HEK293 (cell line): Measurements from ENCODE around the gene FEZF1.

Source experiments
- CTCF ChIA-PET: fragments of 350-600 bp; formaldehyde crosslinking; extraction: SDS; loops from one replicate; lab custom pipeline; 2021; ENCODE audit warnings: antibody characterized with exemption; lab: Yijun Ruan, JAX
- POLR2A ChIA-PET: fragments of 300-600 bp; formaldehyde crosslinking; extraction: SDS; loops from one replicate; lab custom pipeline; 2020; ENCODE audit warnings: antibody characterized with exemption, inconsistent platforms; lab: Yijun Ruan, JAX
- H3K27ac ChIP-seq: fragments of 200-500 bp; sonication (Bioruptor generic); 2 replicates; pipeline ENCODE4 v1.5.1; 2014; ENCODE audit warnings: low read depth, low read length, control low read depth, inconsistent platforms; ENCODE audit errors: extremely low read depth
- H3K36me3 ChIP-seq, 2 experiments: fragments of 200-500 bp in 1 of 2; sonication (Bioruptor generic) in 1 of 2; 1 replicate in 1 of 2; 2 replicates in 1 of 2; pipeline ENCODE4 v1.5.1; 2014 to 2017; ENCODE audit warnings: inconsistent platforms in 2 of 2, low read length in 2 of 2; ENCODE audit not compliant: control insufficient read depth in 2 of 2, insufficient read depth in 1 of 2
- H3K4me1 ChIP-seq: fragments of 200-500 bp; sonication (Bioruptor generic); 2 replicates; pipeline ENCODE4 v1.5.1; 2014; ENCODE audit warnings: mild to moderate bottlenecking, low read length, inconsistent platforms; ENCODE audit not compliant: control insufficient read depth, insufficient read depth
- H3K4me3 ChIP-seq: 2 replicates; pipeline ENCODE4 v1.5.1; 2011; ENCODE audit warnings: low read depth, mild to moderate bottlenecking, control low read depth, low read length, moderate library complexity
- H3K9me3 ChIP-seq: fragments of 200-500 bp; sonication (Bioruptor generic); 2 replicates; pipeline ENCODE4 v1.5.1; 2014; ENCODE audit warnings: low read depth, low read length, inconsistent platforms; ENCODE audit not compliant: control insufficient read depth, insufficient read depth
- ATF2 ChIP-seq: fragments of 450-650 bp; formaldehyde crosslinking; IDR thresholded peaks from 2 replicates; pipeline ENCODE4 v1.5.1; 2016; ENCODE audit warnings: missing biosample characterization, missing genetic modification characterization, low read depth
- BCL11B ChIP-seq: fragments of 450-650 bp; formaldehyde crosslinking; IDR thresholded peaks from 2 replicates; pipeline ENCODE4 v1.5.1; 2016; ENCODE audit warnings: low read depth, missing biosample characterization, missing genetic modification characterization
- KLF1 ChIP-seq: fragments of 450-650 bp; formaldehyde crosslinking; IDR thresholded peaks from 2 replicates; pipeline ENCODE4 v1.5.1; 2016; ENCODE audit warnings: missing biosample characterization, missing genetic modification characterization
- KLF16 ChIP-seq: fragments of 450-650 bp; formaldehyde crosslinking; IDR thresholded peaks from 2 replicates; pipeline ENCODE4 v1.5.1; 2017; ENCODE audit warnings: missing biosample characterization, missing genetic modification characterization
- KLF8 ChIP-seq: fragments of 450-650 bp; formaldehyde crosslinking; IDR thresholded peaks from 2 replicates; pipeline ENCODE4 v1.5.1; 2016; ENCODE audit warnings: missing biosample characterization, missing genetic modification characterization
- KLF9 ChIP-seq: fragments of 450-650 bp; formaldehyde crosslinking; IDR thresholded peaks from 2 replicates; pipeline ENCODE4 v1.5.1; 2016; ENCODE audit warnings: missing biosample characterization, missing genetic modification characterization, low read depth
- OVOL3 ChIP-seq: fragments of 450-650 bp; formaldehyde crosslinking; IDR thresholded peaks from 2 replicates; pipeline ENCODE4 v1.5.1; 2016; ENCODE audit warnings: missing biosample characterization, missing genetic modification characterization
- PRDM1 ChIP-seq: fragments of 450-650 bp; formaldehyde crosslinking; IDR thresholded peaks from 2 replicates; pipeline ENCODE4; 2016; ENCODE audit warnings: missing biosample characterization, missing genetic modification characterization
- SCRT2 ChIP-seq: fragments of 450-650 bp; formaldehyde crosslinking; IDR thresholded peaks from 2 replicates; pipeline ENCODE4 v1.5.1; 2016; ENCODE audit warnings: missing biosample characterization, missing genetic modification characterization
- SP2 ChIP-seq: fragments of 450-650 bp; formaldehyde crosslinking; IDR thresholded peaks from 2 replicates; pipeline ENCODE4 v1.5.1; 2016; ENCODE audit warnings: missing biosample characterization, missing genetic modification characterization
- TCF7L2 ChIP-seq: IDR thresholded peaks from 2 replicates; pipeline ENCODE4 v1.6.1; 2011; ENCODE audit warnings: low read depth, mild to moderate bottlenecking, inconsistent platforms, low read length, moderate library complexity, borderline replicate concordance
- ZEB2 ChIP-seq: fragments of 450-650 bp; formaldehyde crosslinking; IDR thresholded peaks from 2 replicates; pipeline ENCODE4 v1.5.1; 2016; ENCODE audit warnings: missing biosample characterization, missing genetic modification characterization
- ZFP3 ChIP-seq: fragments of 450-650 bp; formaldehyde crosslinking; IDR thresholded peaks from 2 replicates; pipeline ENCODE4 v1.5.1; 2016; ENCODE audit warnings: low read depth, missing biosample characterization, missing genetic modification characterization
- ZNF121 ChIP-seq: fragments of 450-650 bp; formaldehyde crosslinking; IDR thresholded peaks from 2 replicates; pipeline ENCODE4 v1.5.1; 2016; ENCODE audit warnings: missing biosample characterization, missing genetic modification characterization
- ZNF133 ChIP-seq: fragments of 450-650 bp; formaldehyde crosslinking; IDR thresholded peaks from 2 replicates; pipeline ENCODE4 v1.5.1; 2016; ENCODE audit warnings: missing biosample characterization, missing genetic modification characterization
- ZNF155 ChIP-seq: fragments of 450-650 bp; formaldehyde crosslinking; IDR thresholded peaks from 2 replicates; pipeline ENCODE4 v1.5.1; 2016; ENCODE audit warnings: missing biosample characterization, missing genetic modification characterization
- ZNF302 ChIP-seq: fragments of 450-650 bp; formaldehyde crosslinking; IDR thresholded peaks from 2 replicates; pipeline ENCODE4 v1.5.1; 2016; ENCODE audit warnings: missing biosample characterization, missing genetic modification characterization, low read depth
- ZNF350 ChIP-seq: fragments of 450-650 bp; formaldehyde crosslinking; IDR thresholded peaks from 2 replicates; pipeline ENCODE4 v1.5.0; 2017; ENCODE audit warnings: missing biosample characterization, mild to moderate bottlenecking, missing genetic modification characterization
- ZNF423 ChIP-seq: fragments of 450-650 bp; formaldehyde crosslinking; IDR thresholded peaks from 2 replicates; pipeline ENCODE4 v1.5.1; 2016; ENCODE audit warnings: missing biosample characterization, missing genetic modification characterization
- ZNF433 ChIP-seq: fragments of 450-650 bp; formaldehyde crosslinking; IDR thresholded peaks from 2 replicates; pipeline ENCODE4 v1.5.1; 2016; ENCODE audit warnings: missing biosample characterization, missing genetic modification characterization, low read depth
- ZNF501 ChIP-seq: fragments of 450-650 bp; formaldehyde crosslinking; IDR thresholded peaks from 2 replicates; pipeline ENCODE4 v1.5.1; 2016; ENCODE audit warnings: missing biosample characterization, missing genetic modification characterization
- ZNF558 ChIP-seq: fragments of 450-650 bp; formaldehyde crosslinking; IDR thresholded peaks from 2 replicates; pipeline ENCODE4 v1.5.1; 2016; ENCODE audit warnings: missing biosample characterization, missing genetic modification characterization
- ZNF600 ChIP-seq: fragments of 450-650 bp; formaldehyde crosslinking; IDR thresholded peaks from 2 replicates; pipeline ENCODE4 v1.5.1; 2016; ENCODE audit warnings: missing biosample characterization, missing genetic modification characterization
- ZNF610 ChIP-seq: fragments of 450-650 bp; formaldehyde crosslinking; IDR thresholded peaks from 2 replicates; pipeline ENCODE4 v1.5.1; 2016; ENCODE audit warnings: missing biosample characterization, missing genetic modification characterization, borderline replicate concordance
- ZNF624 ChIP-seq: fragments of 450-650 bp; formaldehyde crosslinking; IDR thresholded peaks from 2 replicates; pipeline ENCODE4 v1.5.1; 2017; ENCODE audit warnings: missing biosample characterization, missing genetic modification characterization
- ZNF658 ChIP-seq: fragments of 450-650 bp; formaldehyde crosslinking; IDR thresholded peaks from 2 replicates; pipeline ENCODE4; 2016; ENCODE audit warnings: missing biosample characterization, missing genetic modification characterization
- ZNF776 ChIP-seq: fragments of 450-650 bp; formaldehyde crosslinking; IDR thresholded peaks from 2 replicates; pipeline ENCODE4 v1.5.0; 2017; ENCODE audit warnings: missing biosample characterization, missing genetic modification characterization, borderline replicate concordance
- ZSCAN5A ChIP-seq: fragments of 450-650 bp; formaldehyde crosslinking; IDR thresholded peaks from 2 replicates; pipeline ENCODE4 v1.5.1; 2016; ENCODE audit warnings: missing biosample characterization, missing genetic modification characterization
- TF ChIP-seq, protein P1 (sequence below): fragments of 450-650 bp; formaldehyde crosslinking; IDR thresholded peaks from 2 replicates; pipeline ENCODE4 v1.5.1; 2016; ENCODE audit warnings: missing biosample characterization, missing genetic modification characterization

FEZF1 gene

GRCh38 chr7:122306320-122307227, 2.0 kb upstream of the FEZF1 start:
- POLR2A ChIA-PET, result no interaction called here
- no peak for TF ChIP-seq ZSCAN5A (tag by site-specific recombination)
- TF ChIP-seq BCL11B (tag by site-specific recombination), result no peak
- TF ChIP-seq PRDM1, result no peak
- no peak for TF ChIP-seq KLF9 (tag by site-specific recombination)
- no peak for TF ChIP-seq ZNF624 (tag by site-specific recombination)
- TF ChIP-seq ZNF423 (tag by site-specific recombination), result no peak
- Histone ChIP-seq H3K27ac (no peak overlapping the region; the same call in 1 of the 2 replicates), H3K4me3 (peak overlapping the region; percentile 64), H3K9me3 (no peaks in the 10 kb centered on the region), H3K4me1 (no peaks in the 10 kb centered on the region), H3K36me3 (no peaks in the 10 kb centered on the region)
- CTCF ChIA-PET, result interaction anchor here (0.5 to 0.9 kb wide), 2 partner anchors 23 to 39 kb away, joined by 3 to 4 read pairs; no protein-coding TSS in a partner anchor

- Histone ChIP-seq H3K27ac (peak overlapping the region; percentile 53; the same call in 1 of the 2 replicates), H3K4me1 (no peaks in the 10 kb centered on the region), H3K9me3 (no peaks in the 10 kb centered on the region), H3K36me3 (no peaks in the 10 kb centered on the region), H3K4me3 (peak overlapping the region; percentile 64)
- POLR2A ChIA-PET, result interaction anchor here (0.7 kb wide), 1 partner anchor 10 kb away, joined by 4 read pairs; no protein-coding TSS in a partner anchor
- CTCF ChIA-PET, result interaction anchor here (0.5 to 0.9 kb wide), 4 partner anchors 24 to 246 kb away, joined by 3 to 4 read pairs (median 3); no protein-coding TSS in a partner anchor
- peak; percentile 60 for TF ChIP-seq KLF1 (tag by site-specific recombination)
- TF ChIP-seq ZEB2 (tag by site-specific recombination), result peak; percentile 50; the same call in 1 of the 2 replicates
- TF ChIP-seq ZNF302 (tag by site-specific recombination), result no peak
- no peak for TF ChIP-seq ZNF776
- no peak for TF ChIP-seq ZNF558
- peak; percentile 93 for TF ChIP-seq SCRT2 (tag by site-specific recombination)
- TF ChIP-seq OVOL3 (tag by site-specific recombination), result no peak
- no peak; the same call in 1 of the 2 replicates for TF ChIP-seq ZNF133 (tag by site-specific recombination)
- peak; percentile 56 for TF ChIP-seq ZNF600 (tag by site-specific recombination)
- TF ChIP-seq ZNF501 (tag by site-specific recombination), result peak; percentile 35; the same call in 1 of the 2 replicates
- no peak for TF ChIP-seq ZNF658
- TF ChIP-seq ATF2, result no peak
- TF ChIP-seq ZNF350 (tag by site-specific recombination), result no peak
- peak; percentile 49 for TF ChIP-seq SP2 (tag by site-specific recombination)
- TF ChIP-seq KLF8, result peak; percentile 47; the same call in 1 of the 2 replicates
- TF ChIP-seq ZNF155 (tag by site-specific recombination), result no peak
- TF ChIP-seq, protein P1, sequence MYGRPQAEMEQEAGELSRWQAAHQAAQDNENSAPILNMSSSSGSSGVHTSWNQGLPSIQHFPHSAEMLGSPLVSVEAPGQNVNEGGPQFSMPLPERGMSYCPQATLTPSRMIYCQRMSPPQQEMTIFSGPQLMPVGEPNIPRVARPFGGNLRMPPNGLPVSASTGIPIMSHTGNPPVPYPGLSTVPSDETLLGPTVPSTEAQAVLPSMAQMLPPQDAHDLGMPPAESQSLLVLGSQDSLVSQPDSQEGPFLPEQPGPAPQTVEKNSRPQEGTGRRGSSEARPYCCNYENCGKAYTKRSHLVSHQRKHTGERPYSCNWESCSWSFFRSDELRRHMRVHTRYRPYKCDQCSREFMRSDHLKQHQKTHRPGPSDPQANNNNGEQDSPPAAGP (tag by site-specific recombination), result no peak
- TF ChIP-seq ZNF433, result no peak
- TF ChIP-seq ZNF610 (tag by site-specific recombination), result peak; percentile 44; the same call in 1 of the 2 replicates
- no peak for TF ChIP-seq ZNF121 (tag by site-specific recombination)
- no peak for TF ChIP-seq KLF16 (tag by site-specific recombination)
- no peak for TF ChIP-seq ZFP3 (tag by site-specific recombination)
- no peak for TF ChIP-seq TCF7L2
These were observed 1.1 kb upstream of the FEZF1 start for GRCh38 chr7:122305475-122306319.
